ENCODE data around the gene PFAS.

Gene PFAS, protein sequence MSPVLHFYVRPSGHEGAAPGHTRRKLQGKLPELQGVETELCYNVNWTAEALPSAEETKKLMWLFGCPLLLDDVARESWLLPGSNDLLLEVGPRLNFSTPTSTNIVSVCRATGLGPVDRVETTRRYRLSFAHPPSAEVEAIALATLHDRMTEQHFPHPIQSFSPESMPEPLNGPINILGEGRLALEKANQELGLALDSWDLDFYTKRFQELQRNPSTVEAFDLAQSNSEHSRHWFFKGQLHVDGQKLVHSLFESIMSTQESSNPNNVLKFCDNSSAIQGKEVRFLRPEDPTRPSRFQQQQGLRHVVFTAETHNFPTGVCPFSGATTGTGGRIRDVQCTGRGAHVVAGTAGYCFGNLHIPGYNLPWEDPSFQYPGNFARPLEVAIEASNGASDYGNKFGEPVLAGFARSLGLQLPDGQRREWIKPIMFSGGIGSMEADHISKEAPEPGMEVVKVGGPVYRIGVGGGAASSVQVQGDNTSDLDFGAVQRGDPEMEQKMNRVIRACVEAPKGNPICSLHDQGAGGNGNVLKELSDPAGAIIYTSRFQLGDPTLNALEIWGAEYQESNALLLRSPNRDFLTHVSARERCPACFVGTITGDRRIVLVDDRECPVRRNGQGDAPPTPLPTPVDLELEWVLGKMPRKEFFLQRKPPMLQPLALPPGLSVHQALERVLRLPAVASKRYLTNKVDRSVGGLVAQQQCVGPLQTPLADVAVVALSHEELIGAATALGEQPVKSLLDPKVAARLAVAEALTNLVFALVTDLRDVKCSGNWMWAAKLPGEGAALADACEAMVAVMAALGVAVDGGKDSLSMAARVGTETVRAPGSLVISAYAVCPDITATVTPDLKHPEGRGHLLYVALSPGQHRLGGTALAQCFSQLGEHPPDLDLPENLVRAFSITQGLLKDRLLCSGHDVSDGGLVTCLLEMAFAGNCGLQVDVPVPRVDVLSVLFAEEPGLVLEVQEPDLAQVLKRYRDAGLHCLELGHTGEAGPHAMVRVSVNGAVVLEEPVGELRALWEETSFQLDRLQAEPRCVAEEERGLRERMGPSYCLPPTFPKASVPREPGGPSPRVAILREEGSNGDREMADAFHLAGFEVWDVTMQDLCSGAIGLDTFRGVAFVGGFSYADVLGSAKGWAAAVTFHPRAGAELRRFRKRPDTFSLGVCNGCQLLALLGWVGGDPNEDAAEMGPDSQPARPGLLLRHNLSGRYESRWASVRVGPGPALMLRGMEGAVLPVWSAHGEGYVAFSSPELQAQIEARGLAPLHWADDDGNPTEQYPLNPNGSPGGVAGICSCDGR (N-terminal part only)

DNA sequence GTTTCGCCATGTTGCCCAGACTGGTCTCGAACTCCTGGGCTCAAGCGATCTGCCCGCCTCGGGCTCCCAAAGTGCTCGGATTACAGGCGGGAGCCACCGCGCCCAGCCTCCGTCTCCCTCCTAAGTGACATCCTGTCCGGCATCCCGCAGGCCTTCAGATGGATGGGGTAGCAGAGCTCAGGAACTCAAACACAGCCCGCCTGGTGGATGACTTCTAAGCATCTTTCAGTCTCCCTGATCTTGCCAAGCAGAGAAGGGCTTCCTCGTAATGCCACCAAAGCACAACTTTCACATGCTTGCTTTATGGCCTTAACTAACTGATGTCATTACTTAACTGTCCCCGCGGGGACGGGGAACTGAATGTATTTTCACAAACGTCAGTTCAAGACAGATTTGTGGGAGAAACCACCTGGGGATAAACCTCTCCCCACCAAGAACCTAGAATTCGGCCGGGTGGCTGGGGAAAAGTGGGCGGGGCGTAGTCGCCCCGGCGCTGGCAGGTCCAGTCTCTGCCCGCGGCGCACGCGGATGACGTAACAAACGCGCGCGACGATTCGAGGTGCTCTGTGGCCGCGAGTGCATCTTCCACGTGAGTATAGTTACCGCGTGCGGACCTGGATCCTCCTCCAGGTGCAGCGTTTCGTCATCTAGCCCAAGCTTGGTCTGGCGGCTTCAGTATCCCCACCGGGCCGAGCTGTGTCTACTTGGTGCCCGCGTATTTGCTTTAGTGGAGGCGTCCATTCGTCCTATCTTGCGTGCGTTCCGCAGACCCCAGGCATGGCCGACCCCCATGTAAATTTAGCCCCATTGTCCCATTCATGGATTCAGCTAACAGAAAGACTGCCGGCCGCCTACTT lies at the start of gene PFAS:
TSS of gene PFAS (plus strand) at position 539 of the 857 bp plus-strand sequence. CDS start 4,649 bp downstream, outside the sequence.
- peak; percentile 94 for DNase-seq (ENCODE audit: extremely low spot score)
- ChIA-PET POLR2A (interaction anchor here (0.6 to 2.1 kb wide), 6 partner anchors 15 to 657 kb away, joined by 3 to 12 read pairs (median 4); partner anchors contain the start of gene BORCS6), CTCF (interaction anchor here (0.8 to 2.3 kb wide), 4 partner anchors 11 to 125 kb away, joined by 3 to 8 read pairs (median 4); partner anchors contain the start of genes HES7 and SLC25A35)
- TF ChIP-seq, protein P1, sequence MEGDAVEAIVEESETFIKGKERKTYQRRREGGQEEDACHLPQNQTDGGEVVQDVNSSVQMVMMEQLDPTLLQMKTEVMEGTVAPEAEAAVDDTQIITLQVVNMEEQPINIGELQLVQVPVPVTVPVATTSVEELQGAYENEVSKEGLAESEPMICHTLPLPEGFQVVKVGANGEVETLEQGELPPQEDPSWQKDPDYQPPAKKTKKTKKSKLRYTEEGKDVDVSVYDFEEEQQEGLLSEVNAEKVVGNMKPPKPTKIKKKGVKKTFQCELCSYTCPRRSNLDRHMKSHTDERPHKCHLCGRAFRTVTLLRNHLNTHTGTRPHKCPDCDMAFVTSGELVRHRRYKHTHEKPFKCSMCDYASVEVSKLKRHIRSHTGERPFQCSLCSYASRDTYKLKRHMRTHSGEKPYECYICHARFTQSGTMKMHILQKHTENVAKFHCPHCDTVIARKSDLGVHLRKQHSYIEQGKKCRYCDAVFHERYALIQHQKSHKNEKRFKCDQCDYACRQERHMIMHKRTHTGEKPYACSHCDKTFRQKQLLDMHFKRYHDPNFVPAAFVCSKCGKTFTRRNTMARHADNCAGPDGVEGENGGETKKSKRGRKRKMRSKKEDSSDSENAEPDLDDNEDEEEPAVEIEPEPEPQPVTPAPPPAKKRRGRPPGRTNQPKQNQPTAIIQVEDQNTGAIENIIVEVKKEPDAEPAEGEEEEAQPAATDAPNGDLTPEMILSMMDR (IDR thresholded peaks at IDR 0.05; ENCODE audit: control extremely low read depth, extremely low read depth, low read depth, missing control alignments): no peak

DNA sequence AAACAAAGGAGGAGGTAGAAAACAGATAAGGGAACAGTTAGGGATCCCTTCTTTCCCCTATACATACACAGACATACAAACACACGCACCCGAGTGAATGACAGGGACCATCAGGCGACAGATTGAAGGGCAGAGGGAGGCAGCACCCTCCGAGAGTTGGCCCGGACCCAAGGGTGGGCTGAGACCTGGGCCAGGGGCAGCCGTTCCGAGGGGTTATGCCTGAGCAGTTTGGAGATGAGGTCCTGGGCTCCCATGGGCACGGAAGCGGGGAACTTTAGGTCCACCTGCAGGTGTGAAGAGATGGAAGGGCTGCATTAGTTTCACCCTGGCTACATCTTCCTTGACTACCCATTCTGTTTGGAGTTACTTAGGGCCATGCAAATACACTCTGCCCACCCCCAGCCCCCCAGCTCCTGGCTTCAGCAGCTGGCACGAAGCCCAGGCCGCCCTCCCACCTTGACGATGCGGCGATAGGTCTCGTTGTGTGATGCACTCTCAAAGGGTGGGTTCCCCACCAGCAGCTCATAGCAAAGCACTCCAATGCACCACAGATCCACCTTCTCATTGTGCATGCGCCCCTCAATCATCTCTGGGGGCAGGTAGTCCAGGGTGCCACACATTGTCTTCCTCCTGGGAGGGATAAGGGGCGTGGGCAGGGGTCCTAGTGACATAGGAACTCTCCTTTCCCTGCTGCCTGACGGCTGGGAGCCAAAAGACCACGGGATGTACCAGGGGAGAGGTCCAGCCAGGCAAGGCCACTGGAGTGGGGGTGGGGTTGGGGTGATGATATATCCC lies 44.1 kb upstream of the PFAS start:
- CTCF ChIA-PET: interaction anchor here (1.0 to 1.1 kb wide), 2 partner anchors 11 to 15 kb away, joined by 3 read pairs; partner anchors contain the start of gene BORCS6
- TF ChIP-seq, protein P1 (IDR thresholded peaks at IDR 0.05; ENCODE audit: control extremely low read depth, extremely low read depth, low read depth, missing control alignments): no peak
- POLR2A ChIA-PET: interaction anchor here (0.6 kb wide), 1 partner anchor 171 kb away, joined by 3 read pairs; no protein-coding TSS in a partner anchor
- no peak for DNase-seq (ENCODE audit: extremely low spot score)

DNA sequence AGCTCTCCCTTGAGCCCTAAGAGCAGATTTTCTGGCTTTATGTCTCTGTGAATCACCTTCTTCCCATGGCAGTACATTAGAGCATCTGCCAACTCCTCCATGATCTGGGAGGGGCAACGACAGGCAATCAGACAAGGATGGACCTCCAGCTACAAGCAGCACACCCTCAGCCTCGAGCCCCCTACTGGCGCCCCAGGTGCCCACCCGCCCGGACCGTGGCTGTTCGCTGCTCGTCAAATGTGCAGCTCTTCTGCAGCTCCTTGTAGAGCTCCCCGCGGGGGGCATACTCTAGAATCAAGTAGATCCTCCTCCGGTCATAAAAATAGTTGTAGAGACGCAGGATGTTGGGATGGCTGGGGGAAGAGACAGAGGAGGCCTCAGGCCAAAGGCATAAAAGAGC lies 42.6 kb upstream of the PFAS start:
- ChIA-PET CTCF (interaction anchor here (0.9 to 1.2 kb wide), 2 partner anchors 15 to 85 kb away, joined by 3 read pairs; no protein-coding TSS in a partner anchor), POLR2A (no interaction called here)
- TF ChIP-seq, protein P1 (IDR thresholded peaks at IDR 0.05; ENCODE audit: control extremely low read depth, extremely low read depth, low read depth, missing control alignments): no peak
- no peak for DNase-seq (ENCODE audit: extremely low spot score)

DNA sequence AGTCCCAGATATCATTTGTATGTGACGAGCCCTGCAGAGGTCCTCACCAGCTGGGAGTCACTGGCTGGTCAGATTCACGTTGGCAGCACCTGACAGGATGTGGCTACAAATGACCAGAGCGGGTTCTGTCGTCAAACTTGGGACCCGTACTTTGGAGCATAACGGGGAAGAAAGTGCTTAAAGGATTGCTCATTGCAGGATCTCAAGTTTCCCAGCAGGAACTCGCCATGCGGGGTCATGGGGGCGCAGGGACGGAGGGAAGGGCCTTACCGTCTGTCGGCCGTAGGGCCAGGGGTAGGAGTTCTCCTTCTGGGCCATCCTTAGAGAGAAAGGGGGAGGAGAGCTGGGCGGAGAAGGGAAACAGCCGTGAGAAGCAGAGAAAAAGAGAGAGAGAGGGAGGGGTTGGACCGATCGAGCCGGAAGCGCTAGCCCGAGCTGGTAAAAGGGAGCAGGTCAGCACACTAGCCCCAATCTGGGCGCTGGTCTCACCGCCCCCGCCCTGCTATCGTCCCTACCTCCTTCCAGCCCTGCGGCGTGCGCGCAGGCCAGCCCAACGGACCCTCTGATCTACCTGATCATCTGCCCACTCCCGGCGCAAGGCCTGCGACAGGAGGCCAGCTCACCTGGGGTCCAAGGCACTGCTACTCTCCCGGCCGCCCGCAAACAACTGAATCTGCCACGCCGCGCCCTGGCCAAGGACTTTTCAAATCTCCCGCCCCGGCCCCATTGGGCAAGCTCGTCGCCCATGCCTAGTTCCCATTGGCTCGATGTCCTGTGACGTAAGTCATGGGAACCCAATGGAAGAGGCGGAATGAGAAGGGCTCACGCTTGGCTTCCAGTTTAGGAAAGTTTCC lies 39.0 kb upstream of the PFAS start, which contains the start of gene AURKB:
TSS of gene AURKB (minus strand) at position 669 of the 854 bp plus-strand sequence. CDS start at position 318, 351 bp downstream.
- TF ChIP-seq, protein P1 (IDR thresholded peaks at IDR 0.05; ENCODE audit: control extremely low read depth, extremely low read depth, low read depth, missing control alignments): no peak
- ChIA-PET POLR2A (interaction anchor here (0.7 to 2.0 kb wide), 9 partner anchors 8 to 73 kb away, joined by 3 to 18 read pairs (median 5); partner anchors contain the start of gene BORCS6), CTCF (interaction anchor here (1.0 to 4.2 kb wide), 7 partner anchors 9 to 34 kb away, joined by 3 to 18 read pairs (median 4); partner anchors contain the start of gene BORCS6)
- peak; percentile 96 for DNase-seq (ENCODE audit: extremely low spot score)
